CD4-positive, alpha-beta T cell treated with Interleukin-12 subunit alpha and Interleukin-12 subunit beta, for 1 hour (primary cell): ENCODE measurements around the gene ZNF276.
"Not testable (repeated sequence)": the region's sequence is repeated elsewhere in the genome, so short reads cannot be mapped to it uniquely, and the experiment has no call there.

Experiments
- DNase-seq: peaks from one replicate; pipeline ENCODE4 v3.0.0-alpha.2; 2020

Gene ZNF276

GRCh38 chr16:89695875-89696669 lies 25.3 kb upstream of the ZNF276 start:
- DNase-seq, result no peak

- DNase-seq, result peak; percentile 60
Observed at GRCh38 chr16:89696670-89697128, 24.6 kb upstream of the ZNF276 start.

- no peak for DNase-seq
Observed at GRCh38 chr16:89697161-89697615, 24.1 kb upstream of the ZNF276 start.

GRCh38 chr16:89697616-89698331 lies 23.6 kb upstream of the ZNF276 start:
- no peak for DNase-seq

- DNase-seq, result not testable (repeated sequence)
Observed at GRCh38 chr16:89698717-89699116, 22.6 kb upstream of the ZNF276 start.

GRCh38 chr16:89699629-89700099 lies 21.7 kb upstream of the ZNF276 start:
- DNase-seq, result not testable (repeated sequence)

GRCh38 chr16:89700100-89700648 lies 21.2 kb upstream of the ZNF276 start:
- DNase-seq, result peak; percentile 96

GRCh38 chr16:89700649-89701424 lies 20.5 kb upstream of the ZNF276 start:
- DNase-seq, result peak; percentile 59

- DNase-seq, result peak; percentile 98
Observed at GRCh38 chr16:89701425-89702406, 19.6 kb upstream of the ZNF276 start, which contains the start of gene SPATA2L. SPATA2L (minus strand) TSS chr16:89701705; CDS start chr16:89701232, 473 bp downstream.

- no peak for DNase-seq
Observed at GRCh38 chr16:89704281-89704680, 17.1 kb upstream of the ZNF276 start.

- DNase-seq, result no peak
Observed at GRCh38 chr16:89705006-89705405, 16.3 kb upstream of the ZNF276 start.

- no peak for DNase-seq
Observed at GRCh38 chr16:89706518-89707260, 14.6 kb upstream of the ZNF276 start.

GRCh38 chr16:89707695-89708094 lies 13.6 kb upstream of the ZNF276 start:
- no peak for DNase-seq

GRCh38 chr16:89708481-89708931 lies 12.8 kb upstream of the ZNF276 start:
- DNase-seq, result no peak

GRCh38 chr16:89709166-89709565 lies 12.2 kb upstream of the ZNF276 start:
- no peak for DNase-seq

- no peak for DNase-seq
Observed at GRCh38 chr16:89709716-89710432, 11.5 kb upstream of the ZNF276 start.

GRCh38 chr16:89710709-89711564 lies 10.4 kb upstream of the ZNF276 start:
- DNase-seq, result no peak

GRCh38 chr16:89711601-89712273 lies 9.6 kb upstream of the ZNF276 start:
- DNase-seq, result peak; percentile 71
